ENCODE results near the gene SLC2A8.

SLC2A8 gene

GRCh38 chr9:127396808-127397645, at the start of gene SLC2A8:
Gene SLC2A8, plus strand, starts transcription at chr9:127397169. Its CDS starts 62 bp downstream, at chr9:127397231.
- peak; percentile 66 to 68 for DNase-seq (ENCODE audit: low read depth in 1 of 2, low spot score in 1 of 2)

- DNase-seq (ENCODE audit: low read depth in 1 of 2, low spot score in 1 of 2): no peak
Measured at GRCh38 chr9:127347831-127348776, 48.9 kb upstream of the SLC2A8 start.

- DNase-seq (ENCODE audit: low read depth in 1 of 2, low spot score in 1 of 2): no peak
Measured at GRCh38 chr9:127349483-127350113, 47.4 kb upstream of the SLC2A8 start.

- no peak for DNase-seq (ENCODE audit: low read depth in 1 of 2, low spot score in 1 of 2)
Measured at GRCh38 chr9:127351182-127352166, 45.5 kb upstream of the SLC2A8 start.

GRCh38 chr9:127353882-127354281, 43.1 kb upstream of the SLC2A8 start:
- DNase-seq (ENCODE audit: low read depth in 1 of 2, low spot score in 1 of 2): no peak

GRCh38 chr9:127356906-127357305, 40.1 kb upstream of the SLC2A8 start:
- DNase-seq (ENCODE audit: low read depth in 1 of 2, low spot score in 1 of 2): no peak

- DNase-seq (ENCODE audit: low read depth in 1 of 2, low spot score in 1 of 2): no peak
Measured at GRCh38 chr9:127358023-127358535, 38.9 kb upstream of the SLC2A8 start.

- no peak for DNase-seq (ENCODE audit: low read depth in 1 of 2, low spot score in 1 of 2)
Measured at GRCh38 chr9:127358770-127359169, 38.2 kb upstream of the SLC2A8 start.

GRCh38 chr9:127360250-127360649, 36.7 kb upstream of the SLC2A8 start:
- DNase-seq (ENCODE audit: low read depth in 1 of 2, low spot score in 1 of 2): no peak

GRCh38 chr9:127360829-127361228, 36.1 kb upstream of the SLC2A8 start:
- no peak for DNase-seq (ENCODE audit: low read depth in 1 of 2, low spot score in 1 of 2)

GRCh38 chr9:127361561-127361960, 35.4 kb upstream of the SLC2A8 start:
- DNase-seq (ENCODE audit: low read depth in 1 of 2, low spot score in 1 of 2): no peak

GRCh38 chr9:127362829-127363228, 34.1 kb upstream of the SLC2A8 start:
- DNase-seq (ENCODE audit: low read depth in 1 of 2, low spot score in 1 of 2): no peak

GRCh38 chr9:127365461-127365860, 31.5 kb upstream of the SLC2A8 start:
- no peak for DNase-seq (ENCODE audit: low read depth in 1 of 2, low spot score in 1 of 2)

GRCh38 chr9:127366594-127366993, 30.4 kb upstream of the SLC2A8 start:
- DNase-seq (ENCODE audit: low read depth in 1 of 2, low spot score in 1 of 2): no peak

- DNase-seq (ENCODE audit: low read depth in 1 of 2, low spot score in 1 of 2): no peak
Measured at GRCh38 chr9:127368852-127369402, 28.0 kb upstream of the SLC2A8 start.

- no peak for DNase-seq (ENCODE audit: low read depth in 1 of 2, low spot score in 1 of 2)
Measured at GRCh38 chr9:127369428-127369827, 27.5 kb upstream of the SLC2A8 start.

GRCh38 chr9:127370147-127370579, 26.8 kb upstream of the SLC2A8 start:
- DNase-seq (ENCODE audit: low read depth in 1 of 2, low spot score in 1 of 2): no peak

GRCh38 chr9:127370672-127371648, 26.0 kb upstream of the SLC2A8 start:
- no peak for DNase-seq (ENCODE audit: low read depth in 1 of 2, low spot score in 1 of 2)

All from stimulated activated CD4-positive, alpha-beta T cell treated with anti-CD3 and anti-CD28 coated beads, Interleukin-15, amount 100 ng/mL, for 1 hour (primary cell).